Uterus (tissue), 4 donors: Measurements from ENCODE around the gene FADS3. TPM values are rescaled to one million over a fixed set of nuclear protein-coding genes. Genes with fewer than 3 reads are reported as not detected.

Experiments used
- DNase-seq, 2 donors: peaks; one replicate each; pipeline ENCODE4 v3.0.0-alpha.2; 2019 to 2020
- H3K27ac ChIP-seq, 2 donors: fragments of 200-600 bp; sonication (generic); 1 replicate in 1 of 2; 2 replicates in 1 of 2; pipeline ENCODE4 v1.5.1; 2016 to 2018
- H3K27me3 ChIP-seq, 2 donors: fragments of 200-600 bp; sonication (generic); one replicate each; pipeline ENCODE4 v1.5.1; 2018 to 2019; ENCODE audit warnings: control low read depth in 1 of 2
- H3K36me3 ChIP-seq, 2 donors: fragments of 200-600 bp; sonication (generic); one replicate each; pipeline ENCODE4 v1.5.1; 2019; ENCODE audit warnings: control low read depth in 1 of 2
- H3K4me1 ChIP-seq, 2 donors: fragments of 200-600 bp; sonication (generic); one replicate each; pipeline ENCODE4 v1.5.1; 2018 to 2019; ENCODE audit warnings: control low read depth in 1 of 2
- H3K4me3 ChIP-seq, 2 donors: fragments of 200-600 bp; sonication (generic); 1 replicate in 1 of 2; 2 replicates in 1 of 2; pipeline ENCODE4 v1.5.1; 2018 to 2019; ENCODE audit warnings: mild to moderate bottlenecking in 1 of 2
- H3K9me3 ChIP-seq, 2 donors: fragments of 200-600 bp; sonication (generic); one replicate each; pipeline ENCODE4 v1.5.1; 2019; ENCODE audit warnings: control low read depth in 1 of 2
- POLR2A ChIP-seq, 2 donors: fragments of 450-650 bp; IDR thresholded peaks; one replicate each; pipeline ENCODE4 v1.6.1; 2016; ENCODE audit warnings: antibody characterized with exemption in 2 of 2, mild to moderate bottlenecking in 1 of 2, moderate library complexity in 1 of 2
- intact Hi-C: fragments of 100-400 bp; cut with DNase I; formaldehyde crosslinking; loops from one replicate; pipeline ENCODE4 v1.15.1; 2023; ENCODE audit warnings: low total_unique reads
- total RNA-seq, 4 donors: library from RNA; depleted of rRNA in 3 of 4; stranded (reverse); fragments of >200 nt in 3 of 4; gene quantifications; one replicate each; pipeline versions ENCODE4 v1.1.0 to v1.2.4, GENCODE V29; 2014 to 2023
- TF ChIP-seq, protein P1 (sequence below), 4 experiments: fragments of 200-600 bp in 2 of 4; fragments of 450-650 bp in 2 of 4; sonication (generic) in 2 of 4; IDR thresholded peaks; one replicate each; pipeline ENCODE4 v1.5.1; 2016 to 2019; ENCODE audit warnings: antibody characterized with exemption in 4 of 4, mild to moderate bottlenecking in 2 of 4, moderate library complexity in 1 of 4
- donor health status: DM: yes; HTN: yes; CAD: no.

The FADS3 gene
- total RNA-seq, 4 donors from 2014 or later, result 18.2 to 74.6 (median 32.0) TPM

- no peaks in the 10 kb centered on the region for H3K36me3 ChIP-seq
- H3K9me3 ChIP-seq, result no peaks in the 10 kb centered on the region
- TF ChIP-seq POLR2A (IDR thresholded peaks at IDR 0.05), result no peak
- TF ChIP-seq, protein P1, sequence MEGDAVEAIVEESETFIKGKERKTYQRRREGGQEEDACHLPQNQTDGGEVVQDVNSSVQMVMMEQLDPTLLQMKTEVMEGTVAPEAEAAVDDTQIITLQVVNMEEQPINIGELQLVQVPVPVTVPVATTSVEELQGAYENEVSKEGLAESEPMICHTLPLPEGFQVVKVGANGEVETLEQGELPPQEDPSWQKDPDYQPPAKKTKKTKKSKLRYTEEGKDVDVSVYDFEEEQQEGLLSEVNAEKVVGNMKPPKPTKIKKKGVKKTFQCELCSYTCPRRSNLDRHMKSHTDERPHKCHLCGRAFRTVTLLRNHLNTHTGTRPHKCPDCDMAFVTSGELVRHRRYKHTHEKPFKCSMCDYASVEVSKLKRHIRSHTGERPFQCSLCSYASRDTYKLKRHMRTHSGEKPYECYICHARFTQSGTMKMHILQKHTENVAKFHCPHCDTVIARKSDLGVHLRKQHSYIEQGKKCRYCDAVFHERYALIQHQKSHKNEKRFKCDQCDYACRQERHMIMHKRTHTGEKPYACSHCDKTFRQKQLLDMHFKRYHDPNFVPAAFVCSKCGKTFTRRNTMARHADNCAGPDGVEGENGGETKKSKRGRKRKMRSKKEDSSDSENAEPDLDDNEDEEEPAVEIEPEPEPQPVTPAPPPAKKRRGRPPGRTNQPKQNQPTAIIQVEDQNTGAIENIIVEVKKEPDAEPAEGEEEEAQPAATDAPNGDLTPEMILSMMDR (IDR thresholded peaks at IDR 0.05), result no peak
- intact Hi-C loops, result no loop called here
- H3K27me3 ChIP-seq, result no peaks in the 10 kb centered on the region
- no peak overlapping the region for H3K4me3 ChIP-seq
- no peak for DNase-seq
- peaks cover 0 to 6% of the 10 kb centered on the region in 2 donors for H3K4me1 ChIP-seq
- no peak overlapping the region for H3K27ac ChIP-seq
Observed at GRCh38 chr11:61837411-61838005, 53.8 kb downstream of the FADS3 start.

DNA sequence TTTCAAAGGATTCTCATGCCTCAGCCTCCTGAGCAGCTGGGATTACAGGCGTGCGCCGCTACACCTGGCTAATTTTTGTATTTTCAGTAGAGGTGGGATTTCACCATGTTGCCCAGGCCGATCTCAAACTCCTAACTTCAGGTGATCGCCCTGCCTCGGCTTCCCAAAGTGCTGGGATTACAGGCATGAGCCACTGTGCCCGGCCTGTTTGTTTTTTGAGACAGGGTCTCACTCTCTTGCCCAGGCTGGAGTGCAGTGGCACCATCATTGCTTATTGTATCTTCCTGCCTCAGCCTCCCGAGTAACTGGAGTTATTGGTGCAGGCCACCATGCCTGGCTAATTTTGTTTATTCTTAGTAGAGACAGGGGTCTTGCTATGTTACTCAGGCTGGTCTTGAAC lies 55.2 kb downstream of the FADS3 start:
- Histone ChIP-seq H3K4me3 (no peak overlapping the region), H3K27me3 (no peaks in the 10 kb centered on the region), H3K27ac (peak overlapping the region in 1 of 2 donors; percentile 80), H3K9me3 (no peaks in the 10 kb centered on the region), H3K36me3 (no peaks in the 10 kb centered on the region), H3K4me1 (peaks cover 9 to 18% of the 10 kb centered on the region in 2 donors)
- intact Hi-C loops, result no loop called here
- TF ChIP-seq POLR2A (IDR thresholded peaks at IDR 0.05), result no peak
- TF ChIP-seq, protein P1 (IDR thresholded peaks at IDR 0.05), result no peak
- no peak for DNase-seq

DNA sequence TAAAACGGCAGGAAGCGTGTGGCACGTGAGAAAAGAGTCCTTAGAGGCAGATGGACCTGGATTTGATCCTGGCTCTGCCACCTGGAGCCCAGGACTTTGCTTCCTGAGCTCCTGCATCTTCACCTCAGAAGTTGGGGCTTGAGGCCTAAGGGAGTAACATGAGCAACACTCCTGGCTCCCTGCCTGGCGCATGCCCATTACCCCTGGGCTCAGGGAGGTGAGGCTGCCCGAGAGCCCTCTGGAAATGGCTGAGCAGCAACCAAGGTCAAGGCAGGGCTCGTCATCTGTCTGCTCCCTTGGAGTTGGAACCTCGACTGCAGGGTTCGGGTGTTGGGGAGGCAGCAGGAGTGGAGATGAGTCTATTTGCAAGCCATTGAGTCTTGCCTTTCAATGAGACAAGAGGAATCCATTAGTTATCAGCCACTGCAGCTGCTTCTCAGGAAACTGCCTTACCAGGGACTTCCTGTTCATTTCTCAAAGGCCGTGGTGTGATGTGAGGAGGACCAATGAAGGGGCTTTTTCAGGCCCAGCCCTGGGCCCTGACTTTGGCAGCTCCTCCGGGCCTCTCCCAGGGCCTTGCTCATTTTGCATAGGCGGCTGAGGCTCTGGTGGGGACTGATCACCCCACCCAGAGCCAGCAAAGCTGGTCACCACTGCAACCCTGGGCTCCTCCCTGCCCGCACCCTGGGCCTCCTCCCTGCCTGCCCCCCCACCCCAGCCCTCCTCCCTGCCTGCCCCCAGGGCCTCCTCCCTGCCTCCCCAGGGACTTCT lies 56.9 kb downstream of the FADS3 start:
- DNase-seq, result peak; percentile 60 to 64
- Histone ChIP-seq H3K27ac (peak overlapping the region; percentile 77 to 80), H3K4me3 (no peak overlapping the region), H3K4me1 (peaks cover 11 to 22% of the 10 kb centered on the region in 2 donors), H3K27me3 (no peaks in the 10 kb centered on the region), H3K9me3 (no peaks in the 10 kb centered on the region), H3K36me3 (no peaks in the 10 kb centered on the region)
- intact Hi-C loops, result no loop called here
- TF ChIP-seq POLR2A (IDR thresholded peaks at IDR 0.05), result no peak
- TF ChIP-seq, protein P1 (IDR thresholded peaks at IDR 0.05), result no peak

- peaks cover 11 to 22% of the 10 kb centered on the region in 2 donors for H3K4me1 ChIP-seq
- no peaks in the 10 kb centered on the region for H3K27me3 ChIP-seq
- no peaks in the 10 kb centered on the region for H3K9me3 ChIP-seq
- no peaks in the 10 kb centered on the region for H3K36me3 ChIP-seq
- DNase-seq, result no peak
- intact Hi-C loops, result no loop called here
- no peak overlapping the region for H3K4me3 ChIP-seq
- TF ChIP-seq, protein P1 (IDR thresholded peaks at IDR 0.05), result no peak
- no peak for TF ChIP-seq POLR2A (IDR thresholded peaks at IDR 0.05)
- H3K27ac ChIP-seq, result peak overlapping the region; percentile 77 to 80
Observed at GRCh38 chr11:61833926-61834277, 57.4 kb downstream of the FADS3 start.

DNA sequence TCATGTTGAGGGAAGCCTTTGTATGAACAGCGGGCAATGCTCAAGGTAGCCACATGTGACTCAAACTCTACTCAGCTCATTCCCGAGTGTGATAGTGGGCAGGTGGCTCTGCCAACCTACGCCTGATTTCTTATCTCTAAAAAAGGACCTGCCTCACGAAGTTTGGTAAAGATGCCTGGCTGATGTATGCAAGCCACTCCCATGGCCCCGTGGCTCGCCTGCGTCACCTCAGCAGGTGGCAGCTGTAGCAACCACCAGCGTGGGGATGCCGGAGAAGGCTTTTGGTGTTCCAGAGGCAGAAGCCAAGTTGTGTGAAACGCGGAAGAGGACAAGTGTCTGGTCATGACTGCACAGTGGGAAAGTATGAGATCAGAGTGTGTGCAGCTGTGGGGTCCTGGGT lies 57.9 kb downstream of the FADS3 start:
- H3K36me3 ChIP-seq, result no peaks in the 10 kb centered on the region
- intact Hi-C loops, result no loop called here
- no peaks in the 10 kb centered on the region for H3K9me3 ChIP-seq
- no peaks in the 10 kb centered on the region for H3K27me3 ChIP-seq
- no peak for DNase-seq
- H3K4me1 ChIP-seq, result peaks cover 11 to 22% of the 10 kb centered on the region in 2 donors
- TF ChIP-seq, protein P1 (IDR thresholded peaks at IDR 0.05), result no peak
- no peak for TF ChIP-seq POLR2A (IDR thresholded peaks at IDR 0.05)
- no peak overlapping the region for H3K4me3 ChIP-seq
- peak overlapping the region in 1 of 2 donors; percentile 24 for H3K27ac ChIP-seq
